Endodermal cell (in vitro differentiated cells): Measurements from ENCODE around the gene TBC1D4. TPM values are rescaled to one million over a fixed set of nuclear protein-coding genes. Genes with fewer than 3 reads are reported as not detected.
"Not testable (repeated sequence)": the region's sequence is repeated elsewhere in the genome, so short reads cannot be mapped to it uniquely, and the experiment has no call there.

Source experiments
- DNase-seq: peaks from one replicate; pipeline ENCODE4 v3.0.0-alpha.2; 2017
- H3K27ac ChIP-seq: 2 replicates; pipeline ENCODE4 v1.5.1; 2013; ENCODE audit warnings: mild to moderate bottlenecking, low read depth, low read length, moderate library complexity
- H3K27me3 ChIP-seq: 2 replicates; pipeline ENCODE4 v1.6.1; 2013; ENCODE audit warnings: mild to moderate bottlenecking, low read length, moderate library complexity; ENCODE audit not compliant: insufficient read depth, control insufficient read depth, poor library complexity, severe bottlenecking
- H3K36me3 ChIP-seq: 2 replicates; pipeline ENCODE4 v1.7.0; 2013; ENCODE audit warnings: mild to moderate bottlenecking, low read length, moderate library complexity; ENCODE audit not compliant: control insufficient read depth, insufficient read depth
- H3K4me1 ChIP-seq: one replicate; pipeline ENCODE4 v1.7.0; 2013; ENCODE audit warnings: low read length; ENCODE audit not compliant: control insufficient read depth, insufficient read depth
- H3K4me3 ChIP-seq: 2 replicates; pipeline ENCODE4 v1.5.1; 2013; ENCODE audit warnings: mild to moderate bottlenecking, low read length, moderate library complexity
- H3K9ac ChIP-seq: 2 replicates; pipeline ENCODE4 v1.6.1; 2013; ENCODE audit warnings: mild to moderate bottlenecking, low read length, moderate library complexity; ENCODE audit not compliant: poor library complexity, severe bottlenecking; ENCODE audit errors: extremely low read depth
- H3K9me3 ChIP-seq: 2 replicates; pipeline ENCODE4 v1.6.1; 2013; ENCODE audit warnings: mild to moderate bottlenecking, low read length, moderate library complexity; ENCODE audit not compliant: control insufficient read depth
- H3K27ac Mint-ChIP-seq: 2 replicates; pipeline ENCODE4 v1.8.0; 2020; ENCODE audit warnings: mixed read lengths
- H3K27me3 Mint-ChIP-seq: 2 replicates; pipeline ENCODE4 v1.8.0; 2021; ENCODE audit warnings: mild to moderate bottlenecking, mixed read lengths; ENCODE audit not compliant: insufficient read depth
- H3K36me3 Mint-ChIP-seq: 2 replicates; pipeline ENCODE4 v1.8.0; 2020; ENCODE audit warnings: low read depth, mixed read lengths
- H3K4me1 Mint-ChIP-seq: 2 replicates; pipeline ENCODE4 v1.8.0; 2020; ENCODE audit warnings: mixed read lengths
- H3K4me3 Mint-ChIP-seq: 2 replicates; pipeline ENCODE4 v1.8.0; 2020; ENCODE audit warnings: mild to moderate bottlenecking, moderate library complexity, mixed read lengths
- H3K9me3 Mint-ChIP-seq: 2 replicates; pipeline ENCODE4 v1.8.0; 2020; ENCODE audit warnings: mild to moderate bottlenecking, mixed read lengths
- CTCF ChIP-seq: fragments of 200-600 bp; sonication (generic); conservative IDR thresholded peaks from 2 replicates; pipeline ENCODE4 v1.5.0; 2021; ENCODE audit warnings: antibody characterized with exemption, mild to moderate bottlenecking
- WGBS, 2 experiments: methylation state at CpG; one replicate each; pipeline versions ENCODE4 v1.1.5 to v1.1.7; 2013; ENCODE audit warnings: missing lambda C conversion rate in 2 of 2, mixed read lengths in 1 of 2; ENCODE audit not compliant: insufficient coverage in 1 of 2, insufficient read length in 1 of 2; 5-methylcytosine and 5-hydroxymethylcytosine counted together
- total RNA-seq, 2 donors: library from RNA; stranded (reverse); fragmentation: NEBNext Ultra II Directional in 1 of 2; extraction: Animal tissue kit (Norgen Biotek cat#: 25700) in 1 of 2; gene quantifications; 2 replicates in 1 of 2; 3 replicates in 1 of 2; pipeline ENCODE4 v1.2.1, GENCODE V29; 2021

The TBC1D4 gene
- total RNA-seq, 2 donors from 2014 or later, result 3.2 to 4.7 TPM

- no peak overlapping the region for H3K4me3 ChIP-seq
- no peak for DNase-seq
- Mint-ChIP-seq H3K27ac (no peak overlapping the region), H3K9me3 (no peaks in the 10 kb centered on the region), H3K36me3 (no peaks in the 10 kb centered on the region), H3K4me1 (no peaks in the 10 kb centered on the region), H3K27me3 (peaks cover 25% of the 10 kb centered on the region), H3K4me3 (no peak overlapping the region)
- WGBS, 2 experiments, result 84 to 95% methylated on average over 6 to 8 of the region's 8 CpGs
- no peak overlapping the region for H3K9ac ChIP-seq
- peaks cover 76% of the 10 kb centered on the region for H3K27me3 ChIP-seq
- no peak for TF ChIP-seq CTCF
- no peaks in the 10 kb centered on the region for H3K36me3 ChIP-seq
- no peak overlapping the region for H3K27ac ChIP-seq
- no peaks in the 10 kb centered on the region for H3K4me1 ChIP-seq
- no peaks in the 10 kb centered on the region for H3K9me3 ChIP-seq
Measured at GRCh38 chr13:75309981-75310580, 171.9 kb downstream of the TBC1D4 start.

GRCh38 chr13:75308222-75308621, 173.7 kb downstream of the TBC1D4 start:
- Histone ChIP-seq H3K9me3 (no peaks in the 10 kb centered on the region), H3K27ac (no peak overlapping the region), H3K36me3 (no peaks in the 10 kb centered on the region), H3K27me3 (peaks cover 82% of the 10 kb centered on the region), H3K4me1 (no peaks in the 10 kb centered on the region), H3K9ac (no peak overlapping the region), H3K4me3 (no peak overlapping the region)
- no peaks in the 10 kb centered on the region for H3K36me3 Mint-ChIP-seq
- H3K27ac Mint-ChIP-seq, result no peak overlapping the region
- 94% methylated on average over 2 of the region's 2 CpGs for WGBS, 2 experiments
- no peaks in the 10 kb centered on the region for H3K9me3 Mint-ChIP-seq
- no peak for TF ChIP-seq CTCF
- no peak overlapping the region for H3K4me3 Mint-ChIP-seq
- no peak for DNase-seq
- H3K4me1 Mint-ChIP-seq, result no peaks in the 10 kb centered on the region
- peaks cover 41% of the 10 kb centered on the region for H3K27me3 Mint-ChIP-seq

- Mint-ChIP-seq H3K9me3 (no peaks in the 10 kb centered on the region), H3K4me1 (peaks cover 4% of the 10 kb centered on the region), H3K36me3 (no peaks in the 10 kb centered on the region), H3K27me3 (peaks cover 46% of the 10 kb centered on the region), H3K4me3 (no peak overlapping the region), H3K27ac (no peak overlapping the region)
- H3K9ac ChIP-seq, result no peak overlapping the region
- TF ChIP-seq CTCF, result no peak
- WGBS, 2 experiments, result 84 to 89% methylated on average over 1 to 6 of the region's 6 CpGs
- H3K4me1 ChIP-seq, result no peaks in the 10 kb centered on the region
- no peak overlapping the region for H3K4me3 ChIP-seq
- H3K9me3 ChIP-seq, result no peaks in the 10 kb centered on the region
- H3K36me3 ChIP-seq, result no peaks in the 10 kb centered on the region
- no peak for DNase-seq
- H3K27ac ChIP-seq, result no peak overlapping the region
- H3K27me3 ChIP-seq, result peaks cover 82% of the 10 kb centered on the region
Measured at GRCh38 chr13:75307370-75307949, 174.5 kb downstream of the TBC1D4 start.

DNA sequence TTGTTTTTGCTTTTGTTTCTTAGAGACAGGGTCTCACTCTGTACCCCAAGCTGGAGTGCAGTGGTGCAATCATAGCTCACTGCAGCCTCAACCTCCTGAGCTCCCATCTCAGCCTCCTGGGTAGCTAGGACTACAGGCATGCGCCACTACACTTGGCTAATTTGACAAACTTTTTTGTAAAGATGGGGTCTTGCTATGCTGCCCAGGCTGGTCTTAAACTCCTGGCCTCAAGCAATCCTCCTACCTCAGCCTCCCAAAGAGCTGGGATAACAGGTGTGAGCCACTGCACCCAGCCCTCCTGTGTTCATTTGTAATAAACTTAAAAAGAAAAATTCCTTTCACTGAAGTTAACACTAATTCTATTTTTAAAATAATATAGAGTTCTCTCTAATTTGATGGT, 175.0 kb downstream of the TBC1D4 start:
- not testable (repeated sequence) for H3K9me3 ChIP-seq, H3K4me1 Mint-ChIP-seq, H3K9me3 Mint-ChIP-seq, DNase-seq, H3K4me3 Mint-ChIP-seq, H3K36me3 Mint-ChIP-seq, H3K36me3 ChIP-seq, H3K4me3 ChIP-seq, H3K27ac ChIP-seq, H3K27ac Mint-ChIP-seq, H3K9ac ChIP-seq, H3K4me1 ChIP-seq
- WGBS, 2 experiments, result 78 to 80% methylated on average over 1 of the region's 1 CpG
- peaks cover 50% of the 10 kb centered on the region for H3K27me3 Mint-ChIP-seq
- peaks cover 82% of the 10 kb centered on the region for H3K27me3 ChIP-seq
